Trophoblast cell (in vitro differentiated cells and primary cell): ENCODE measurements around the gene DES.

ENCODE experiments used
- DNase-seq, 2 donors: peaks; one replicate each; pipeline ENCODE4 v3.0.0-alpha.2; 2016
- H2AFZ ChIP-seq: 2 replicates; pipeline ENCODE4 v1.6.1; 2013; ENCODE audit warnings: low read length, moderate library complexity, mild to moderate bottlenecking; ENCODE audit not compliant: insufficient read depth, poor library complexity
- H2AK5ac ChIP-seq: 2 replicates; pipeline ENCODE4 v1.6.1; 2013; ENCODE audit warnings: mild to moderate bottlenecking, low read length
- H2BK120ac ChIP-seq: 2 replicates; pipeline ENCODE4 v1.6.1; 2013; ENCODE audit warnings: low read length, mild to moderate bottlenecking, moderate library complexity; ENCODE audit not compliant: insufficient read depth, poor library complexity
- H2BK12ac ChIP-seq: 2 replicates; pipeline ENCODE4 v1.6.1; 2013; ENCODE audit warnings: mild to moderate bottlenecking, low read length, moderate library complexity
- H2BK5ac ChIP-seq: 2 replicates; pipeline ENCODE4 v1.6.1; 2013; ENCODE audit warnings: low read length, low read depth, moderate library complexity, mild to moderate bottlenecking; ENCODE audit not compliant: poor library complexity
- H3K14ac ChIP-seq: 2 replicates; pipeline ENCODE4 v1.6.1; 2013; ENCODE audit warnings: mild to moderate bottlenecking, low read length
- H3K18ac ChIP-seq: 2 replicates; pipeline ENCODE4 v1.6.1; 2013; ENCODE audit warnings: mild to moderate bottlenecking, low read length
- H3K23ac ChIP-seq: 2 replicates; pipeline ENCODE4 v1.6.1; 2013; ENCODE audit warnings: low read length
- H3K27ac ChIP-seq: 2 replicates; pipeline ENCODE4 v1.5.1; 2013; ENCODE audit warnings: low read depth, mild to moderate bottlenecking, inconsistent platforms, low read length, moderate library complexity
- H3K27me3 ChIP-seq: 2 replicates; pipeline ENCODE4 v1.6.1; 2013; ENCODE audit warnings: inconsistent platforms, mild to moderate bottlenecking, low read length, moderate library complexity; ENCODE audit not compliant: insufficient read depth
- H3K36me3 ChIP-seq, 2 experiments: 1 replicate in 1 of 2; 2 replicates in 1 of 2; pipeline ENCODE4 v1.6.1; 2013; ENCODE audit warnings: low read length in 2 of 2, mild to moderate bottlenecking in 2 of 2, moderate library complexity in 1 of 2; ENCODE audit not compliant: insufficient read depth in 2 of 2, control insufficient read depth in 1 of 2
- H3K4ac ChIP-seq: 2 replicates; pipeline ENCODE4 v1.6.1; 2013; ENCODE audit warnings: low read depth, mild to moderate bottlenecking, low read length, moderate library complexity
- H3K4me1 ChIP-seq, 2 experiments: 1 replicate in 1 of 2; 2 replicates in 1 of 2; pipeline ENCODE4 v1.6.1; 2013; ENCODE audit warnings: low read length in 2 of 2, mild to moderate bottlenecking in 2 of 2, moderate library complexity in 1 of 2; ENCODE audit not compliant: insufficient read depth in 2 of 2, control insufficient read depth in 1 of 2
- H3K4me2 ChIP-seq: 2 replicates; pipeline ENCODE4 v1.6.1; 2013; ENCODE audit warnings: inconsistent platforms, mild to moderate bottlenecking, low read length, moderate library complexity
- H3K4me3 ChIP-seq: 2 replicates; pipeline ENCODE4 v1.5.1; 2013; ENCODE audit warnings: mild to moderate bottlenecking, low read depth, low read length, inconsistent platforms
- H3K79me1 ChIP-seq: one replicate; pipeline ENCODE4 v1.6.1; 2013; ENCODE audit warnings: low read length
- H3K79me2 ChIP-seq: 2 replicates; pipeline ENCODE4 v1.6.1; 2013; ENCODE audit warnings: low read length, mild to moderate bottlenecking; ENCODE audit not compliant: control insufficient read depth, insufficient read depth, poor library complexity
- H3K9ac ChIP-seq: 2 replicates; pipeline ENCODE4 v1.6.1; 2013; ENCODE audit warnings: mild to moderate bottlenecking, low read length
- H3K9me3 ChIP-seq: 2 replicates; pipeline ENCODE4 v1.6.1; 2013; ENCODE audit warnings: low read depth, mild to moderate bottlenecking, control low read depth, inconsistent platforms, low read length; ENCODE audit not compliant: insufficient read depth
- H4K12ac ChIP-seq: 2 replicates; pipeline ENCODE4 v1.6.1; 2013; ENCODE audit warnings: low read depth, mild to moderate bottlenecking, low read length, moderate library complexity
- H4K8ac ChIP-seq: 2 replicates; pipeline ENCODE4 v1.6.1; 2013; ENCODE audit warnings: low read depth, mild to moderate bottlenecking, low read length, moderate library complexity
- H4K91ac ChIP-seq: one replicate; pipeline ENCODE4 v1.6.1; 2013; ENCODE audit warnings: low read depth, mild to moderate bottlenecking, low read length, moderate library complexity
- WGBS: extraction: QIAGEN DNeasy Blood & Tissue Kit; methylation state at CpG from one replicate; pipeline ENCODE4 v1.1.7; 2013; ENCODE audit warnings: missing lambda C conversion rate; ENCODE audit not compliant: insufficient read length, insufficient coverage; ENCODE audit errors: extremely low coverage; 5-methylcytosine and 5-hydroxymethylcytosine counted together

Gene DES

DNA sequence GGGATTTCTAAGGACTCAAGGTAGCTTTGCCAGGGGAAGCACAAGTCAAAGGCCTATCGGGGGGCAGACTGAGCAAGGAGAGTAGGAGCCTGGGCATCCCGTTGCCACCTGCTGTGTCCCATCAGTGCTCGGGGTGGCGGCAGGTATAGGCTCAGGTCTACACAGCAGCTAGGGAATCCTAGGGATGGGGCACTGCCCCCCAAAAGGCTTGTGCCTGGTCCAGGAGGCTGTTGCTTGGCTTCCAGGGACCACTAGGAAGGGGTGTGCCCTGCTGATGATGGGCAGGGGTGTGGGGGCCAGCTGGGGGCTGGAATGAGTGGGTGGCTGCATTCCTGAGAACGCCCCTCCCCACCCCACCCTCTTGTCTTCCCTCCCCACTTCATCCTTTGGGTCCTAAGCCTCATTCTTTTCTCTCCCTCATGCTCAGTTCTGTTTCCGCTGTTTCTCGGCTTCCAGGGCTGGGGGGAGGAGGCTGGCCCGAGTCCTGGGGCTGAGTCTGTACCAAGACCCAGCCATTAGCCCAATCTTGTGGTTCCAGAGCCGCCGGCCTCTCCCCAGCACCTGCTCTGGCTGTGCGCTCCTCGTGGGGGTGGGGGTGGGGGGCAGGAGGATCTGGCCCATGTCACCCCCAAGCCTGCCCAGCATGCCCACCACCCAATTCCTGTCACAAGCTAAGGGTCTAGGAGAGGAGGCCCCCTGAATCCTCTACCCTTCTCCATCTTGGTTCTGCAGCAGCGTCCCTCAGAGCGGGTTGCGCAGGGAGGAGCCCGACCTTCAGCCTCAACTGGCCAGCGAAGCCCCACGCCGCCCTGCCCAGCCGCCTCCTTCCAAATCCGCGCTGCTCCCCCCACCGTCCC is 29.3 kb downstream of the DES start:
- H3K4me2 ChIP-seq, result no peak overlapping the region
- no peak overlapping the region for H4K12ac ChIP-seq
- no peak overlapping the region for H2BK12ac ChIP-seq
- no peak overlapping the region for H2BK5ac ChIP-seq
- H4K91ac ChIP-seq, result no peak overlapping the region
- peaks cover 0 to 7% of the 10 kb centered on the region in 2 experiments for H3K36me3 ChIP-seq
- H3K27me3 ChIP-seq, result peaks cover 27% of the 10 kb centered on the region
- peaks cover 2% of the 10 kb centered on the region for H3K79me1 ChIP-seq
- H3K9me3 ChIP-seq, result no peaks in the 10 kb centered on the region
- no peak overlapping the region for H3K9ac ChIP-seq
- H2AFZ ChIP-seq, result no peak overlapping the region
- WGBS, result no CpG with 5 or more reads among the region's 23 CpGs
- no peak overlapping the region for H2BK120ac ChIP-seq
- H3K79me2 ChIP-seq, result no peaks in the 10 kb centered on the region
- H3K27ac ChIP-seq, result no peak overlapping the region
- no peak for DNase-seq
- H3K18ac ChIP-seq, result no peak overlapping the region
- H4K8ac ChIP-seq, result no peak overlapping the region
- H3K4ac ChIP-seq, result no peak overlapping the region
- no peak overlapping the region for H3K23ac ChIP-seq
- H2AK5ac ChIP-seq, result no peak overlapping the region
- no peak overlapping the region for H3K4me3 ChIP-seq
- H3K14ac ChIP-seq, result no peak overlapping the region
- H3K4me1 ChIP-seq, result peaks cover 3 to 7% of the 10 kb centered on the region in 2 experiments

DNA sequence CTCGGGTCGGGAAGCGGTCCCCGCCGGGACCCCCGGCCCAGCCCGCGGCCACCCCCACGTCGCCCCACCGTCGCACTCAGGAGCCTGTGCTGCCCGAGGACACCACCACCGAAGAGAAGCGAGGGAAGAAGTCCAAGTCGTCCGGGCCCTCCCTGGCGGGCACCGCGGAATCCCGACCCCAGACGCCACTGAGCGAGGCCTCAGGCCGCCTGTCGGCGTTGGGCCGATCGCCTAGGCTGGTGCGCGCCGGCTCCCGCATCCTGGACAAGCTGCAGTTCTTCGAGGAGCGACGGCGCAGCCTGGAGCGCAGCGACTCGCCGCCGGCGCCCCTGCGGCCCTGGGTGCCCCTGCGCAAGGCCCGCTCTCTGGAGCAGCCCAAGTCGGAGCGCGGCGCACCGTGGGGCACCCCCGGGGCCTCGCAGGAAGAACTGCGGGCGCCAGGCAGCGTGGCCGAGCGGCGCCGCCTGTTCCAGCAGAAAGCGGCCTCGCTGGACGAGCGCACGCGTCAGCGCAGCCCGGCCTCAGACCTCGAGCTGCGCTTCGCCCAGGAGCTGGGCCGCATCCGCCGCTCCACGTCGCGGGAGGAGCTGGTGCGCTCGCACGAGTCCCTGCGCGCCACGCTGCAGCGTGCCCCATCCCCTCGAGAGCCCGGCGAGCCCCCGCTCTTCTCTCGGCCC is 30.1 kb downstream of the DES start:
- H2AFZ ChIP-seq, result no peak overlapping the region
- no peak overlapping the region for H4K91ac ChIP-seq
- H3K9me3 ChIP-seq, result no peaks in the 10 kb centered on the region
- no peak overlapping the region for H2BK5ac ChIP-seq
- H2BK120ac ChIP-seq, result no peak overlapping the region
- no peak overlapping the region for H2AK5ac ChIP-seq
- H3K27me3 ChIP-seq, result peaks cover 27% of the 10 kb centered on the region
- H4K12ac ChIP-seq, result no peak overlapping the region
- DNase-seq, result peak in 1 of 2 donors; percentile 7
- no peaks in the 10 kb centered on the region for H3K79me2 ChIP-seq
- H3K4me2 ChIP-seq, result peak overlapping the region; percentile 46
- H4K8ac ChIP-seq, result no peak overlapping the region
- H3K14ac ChIP-seq, result no peak overlapping the region
- peaks cover 0 to 7% of the 10 kb centered on the region in 2 experiments for H3K36me3 ChIP-seq
- no peak overlapping the region for H3K9ac ChIP-seq
- H2BK12ac ChIP-seq, result no peak overlapping the region
- H3K4me3 ChIP-seq, result no peak overlapping the region
- peaks cover 11 to 14% of the 10 kb centered on the region in 2 experiments for H3K4me1 ChIP-seq
- no CpG with 5 or more reads among the region's 88 CpGs for WGBS
- no peak overlapping the region for H3K18ac ChIP-seq
- H3K27ac ChIP-seq, result no peak overlapping the region
- H3K79me1 ChIP-seq, result peaks cover 8% of the 10 kb centered on the region
- no peak overlapping the region for H3K4ac ChIP-seq
- H3K23ac ChIP-seq, result no peak overlapping the region

DNA sequence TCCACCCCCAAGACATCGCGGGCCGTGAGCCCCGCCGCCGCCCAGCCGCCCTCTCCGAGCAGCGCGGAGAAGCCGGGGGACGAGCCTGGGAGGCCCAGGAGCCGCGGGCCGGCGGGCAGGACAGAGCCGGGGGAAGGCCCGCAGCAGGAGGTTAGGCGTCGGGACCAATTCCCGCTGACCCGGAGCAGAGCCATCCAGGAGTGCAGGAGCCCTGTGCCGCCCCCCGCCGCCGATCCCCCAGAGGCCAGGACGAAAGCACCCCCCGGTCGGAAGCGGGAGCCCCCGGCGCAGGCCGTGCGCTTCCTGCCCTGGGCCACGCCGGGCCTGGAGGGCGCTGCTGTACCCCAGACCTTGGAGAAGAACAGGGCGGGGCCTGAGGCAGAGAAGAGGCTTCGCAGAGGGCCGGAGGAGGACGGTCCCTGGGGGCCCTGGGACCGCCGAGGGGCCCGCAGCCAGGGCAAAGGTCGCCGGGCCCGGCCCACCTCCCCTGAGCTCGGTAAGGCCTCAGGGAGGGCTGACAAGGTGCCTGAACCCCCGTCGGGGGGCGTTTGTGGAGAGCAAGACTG is 30.7 kb downstream of the DES start:
- H2BK5ac ChIP-seq, result no peak overlapping the region
- H4K91ac ChIP-seq, result no peak overlapping the region
- no peak overlapping the region for H3K14ac ChIP-seq
- H3K4me3 ChIP-seq, result no peak overlapping the region
- no peak overlapping the region for H3K18ac ChIP-seq
- no peaks in the 10 kb centered on the region for H3K9me3 ChIP-seq
- no peak overlapping the region for H3K23ac ChIP-seq
- peaks cover 27% of the 10 kb centered on the region for H3K27me3 ChIP-seq
- no peak overlapping the region for H2BK120ac ChIP-seq
- peak overlapping the region; percentile 46 for H3K4me2 ChIP-seq
- H4K12ac ChIP-seq, result no peak overlapping the region
- DNase-seq, result no peak
- no peak overlapping the region for H3K9ac ChIP-seq
- H2BK12ac ChIP-seq, result no peak overlapping the region
- no peak overlapping the region for H3K4ac ChIP-seq
- H3K79me1 ChIP-seq, result peaks cover 13% of the 10 kb centered on the region
- H4K8ac ChIP-seq, result no peak overlapping the region
- WGBS, result no CpG with 5 or more reads among the region's 51 CpGs
- no peak overlapping the region for H2AK5ac ChIP-seq
- H3K27ac ChIP-seq, result no peak overlapping the region
- H3K36me3 ChIP-seq, result peaks cover 0 to 7% of the 10 kb centered on the region in 2 experiments
- no peak overlapping the region for H2AFZ ChIP-seq
- no peaks in the 10 kb centered on the region for H3K79me2 ChIP-seq
- peaks cover 17 to 20% of the 10 kb centered on the region in 2 experiments for H3K4me1 ChIP-seq

DNA sequence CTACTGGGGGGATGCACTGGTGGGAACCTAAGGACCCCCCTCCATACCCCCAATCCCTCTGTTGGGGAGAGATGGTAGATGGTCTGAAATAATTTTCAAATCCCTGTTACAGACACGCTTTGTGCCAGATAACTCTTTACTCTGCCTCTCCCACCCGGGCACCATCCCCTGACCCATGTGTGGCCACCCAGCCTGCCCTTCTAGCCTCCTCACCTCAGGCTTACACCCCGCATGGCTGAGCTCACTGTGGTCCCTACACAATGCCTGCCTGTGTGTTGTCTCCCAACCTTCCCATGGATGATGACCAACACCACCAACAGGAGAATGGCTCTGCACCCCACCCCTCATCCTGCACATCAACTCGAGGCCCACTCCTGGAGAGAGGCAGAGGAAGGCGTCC is 31.4 kb downstream of the DES start:
- peaks cover 18 to 24% of the 10 kb centered on the region in 2 experiments for H3K4me1 ChIP-seq
- no peak overlapping the region for H3K4me2 ChIP-seq
- H2BK120ac ChIP-seq, result no peak overlapping the region
- no peak overlapping the region for H4K12ac ChIP-seq
- no peak overlapping the region for H4K91ac ChIP-seq
- H3K79me2 ChIP-seq, result no peaks in the 10 kb centered on the region
- no peaks in the 10 kb centered on the region for H3K9me3 ChIP-seq
- H3K23ac ChIP-seq, result no peak overlapping the region
- DNase-seq, result no peak
- H4K8ac ChIP-seq, result no peak overlapping the region
- no peak overlapping the region for H3K27ac ChIP-seq
- H3K79me1 ChIP-seq, result peaks cover 13% of the 10 kb centered on the region
- no peak overlapping the region for H2AK5ac ChIP-seq
- H2BK5ac ChIP-seq, result no peak overlapping the region
- no peak overlapping the region for H3K4ac ChIP-seq
- peaks cover 0 to 7% of the 10 kb centered on the region in 2 experiments for H3K36me3 ChIP-seq
- no peak overlapping the region for H3K9ac ChIP-seq
- H3K4me3 ChIP-seq, result no peak overlapping the region
- WGBS, result no CpG with 5 or more reads among the region's 5 CpGs
- peaks cover 27% of the 10 kb centered on the region for H3K27me3 ChIP-seq
- no peak overlapping the region for H2AFZ ChIP-seq
- H2BK12ac ChIP-seq, result no peak overlapping the region
- no peak overlapping the region for H3K18ac ChIP-seq
- H3K14ac ChIP-seq, result no peak overlapping the region
